Progenitor cell of endocrine pancreas (in vitro differentiated cells): ENCODE results near the gene CORO2B. TPM values are rescaled to one million over a fixed set of nuclear protein-coding genes. Genes with fewer than 3 reads are reported as not detected.

Source experiments
- DNase-seq: peaks from one replicate; pipeline ENCODE4 v3.0.0; 2021; ENCODE audit warnings: low spot score; ENCODE audit not compliant: unreplicated experiment
- H3K27ac Mint-ChIP-seq: 2 replicates; pipeline ENCODE4 v1.8.0; 2021; ENCODE audit warnings: mild to moderate bottlenecking, moderate library complexity, mixed read lengths
- H3K27me3 Mint-ChIP-seq: 2 replicates; pipeline ENCODE4 v1.8.0; 2021; ENCODE audit warnings: mixed read lengths
- H3K36me3 Mint-ChIP-seq: 2 replicates; pipeline ENCODE4 v1.8.0; 2022; ENCODE audit warnings: mixed read lengths; ENCODE audit not compliant: insufficient read depth
- H3K4me1 Mint-ChIP-seq: 2 replicates; pipeline ENCODE4 v1.8.0; 2021; ENCODE audit warnings: low read depth, mixed read lengths
- H3K4me3 Mint-ChIP-seq: 2 replicates; pipeline ENCODE4 v1.8.0; 2021; ENCODE audit warnings: low read depth, mild to moderate bottlenecking, moderate library complexity, mixed read lengths
- H3K9me3 Mint-ChIP-seq: 2 replicates; pipeline ENCODE4 v1.8.0; 2021; ENCODE audit warnings: low read depth, mixed read lengths
- CTCF ChIP-seq: fragments of 200-600 bp; sonication (generic); IDR thresholded peaks from one replicate; pipeline ENCODE4 v1.5.0; 2021; ENCODE audit warnings: antibody characterized with exemption, mild to moderate bottlenecking; ENCODE audit not compliant: unreplicated experiment
- total RNA-seq: library from RNA; stranded (reverse); gene quantifications from 2 replicates; pipeline ENCODE4 v1.2.1, GENCODE V29; 2021

The CORO2B gene
- total RNA-seq, 1 donor from 2014 or later = 1.5 TPM

- no peak overlapping the region for H3K27ac Mint-ChIP-seq
- H3K4me3 Mint-ChIP-seq = no peak overlapping the region
- H3K9me3 Mint-ChIP-seq = no peaks in the 10 kb centered on the region
- no peak for DNase-seq
- no peaks in the 10 kb centered on the region for H3K36me3 Mint-ChIP-seq
- H3K27me3 Mint-ChIP-seq = peaks cover 7% of the 10 kb centered on the region
- no peaks in the 10 kb centered on the region for H3K4me1 Mint-ChIP-seq
- no peak for TF ChIP-seq CTCF
Observed at GRCh38 chr15:68635141-68635540, 56.3 kb downstream of the CORO2B start.

GRCh38 chr15:68636256-68636655 is 57.5 kb downstream of the CORO2B start:
- no peak overlapping the region for H3K27ac Mint-ChIP-seq
- no peak for TF ChIP-seq CTCF
- H3K27me3 Mint-ChIP-seq = peaks cover 6% of the 10 kb centered on the region
- H3K4me3 Mint-ChIP-seq = no peak overlapping the region
- no peaks in the 10 kb centered on the region for H3K9me3 Mint-ChIP-seq
- no peak for DNase-seq
- no peaks in the 10 kb centered on the region for H3K36me3 Mint-ChIP-seq
- peaks cover 4% of the 10 kb centered on the region for H3K4me1 Mint-ChIP-seq

GRCh38 chr15:68637767-68638404 is 59.1 kb downstream of the CORO2B start:
- Mint-ChIP-seq H3K4me3 (no peak overlapping the region), H3K4me1 (peaks cover 4% of the 10 kb centered on the region), H3K27me3 (peaks cover 5% of the 10 kb centered on the region), H3K27ac (no peak overlapping the region), H3K36me3 (no peaks in the 10 kb centered on the region), H3K9me3 (no peaks in the 10 kb centered on the region)
- DNase-seq = no peak
- no peak for TF ChIP-seq CTCF

- Mint-ChIP-seq H3K9me3 (no peaks in the 10 kb centered on the region), H3K36me3 (no peaks in the 10 kb centered on the region), H3K27ac (no peak overlapping the region), H3K4me3 (no peak overlapping the region), H3K27me3 (peaks cover 4% of the 10 kb centered on the region), H3K4me1 (peaks cover 4% of the 10 kb centered on the region)
- DNase-seq = no peak
- no peak for TF ChIP-seq CTCF
Observed at GRCh38 chr15:68638953-68639515, 60.2 kb downstream of the CORO2B start.

- peaks cover 4% of the 10 kb centered on the region for H3K27me3 Mint-ChIP-seq
- peaks cover 4% of the 10 kb centered on the region for H3K4me1 Mint-ChIP-seq
- no peaks in the 10 kb centered on the region for H3K36me3 Mint-ChIP-seq
- TF ChIP-seq CTCF = no peak
- no peak overlapping the region for H3K27ac Mint-ChIP-seq
- H3K9me3 Mint-ChIP-seq = no peaks in the 10 kb centered on the region
- no peak for DNase-seq
- H3K4me3 Mint-ChIP-seq = no peak overlapping the region
Observed at GRCh38 chr15:68639926-68640600, 61.3 kb downstream of the CORO2B start.
